Measurements from ENCODE around the gene GSN. TPM values are rescaled to one million over a fixed set of nuclear protein-coding genes. Genes with fewer than 3 reads are reported as not detected.
A peak's percentile ranks its signal among the peaks of the same experiment; 100 is the strongest.

The GSN gene
- total and polyA plus RNA-seq, 9 of the 15 experiments (the other 6 are each of a cell fraction or from before 2014, with no cell fraction given), result 0.39 to 16.6 (median 8.2) TPM

DNA sequence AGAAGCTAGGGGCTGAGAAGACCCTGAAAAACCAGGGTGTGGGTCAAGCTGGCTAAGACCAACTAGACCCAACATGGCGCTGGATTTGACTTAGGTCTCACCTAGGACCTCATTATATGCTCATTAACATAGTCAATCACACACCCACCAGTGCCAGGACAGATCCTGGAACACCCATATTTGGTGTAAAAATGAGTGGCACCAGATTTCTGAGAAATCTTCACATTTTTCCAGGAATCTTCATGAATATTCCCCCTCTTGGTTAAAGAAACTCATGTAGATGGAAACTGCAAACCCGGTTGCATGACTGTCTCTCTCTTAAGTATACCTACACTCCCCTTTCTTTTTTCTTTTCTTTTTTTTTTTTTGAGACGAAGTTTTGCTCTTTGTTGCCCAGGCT lies 48.4 kb upstream of the GSN start:
- ChIA-PET CTCF (ENCODE audit: low intra/inter-chr PET ratio) (interaction anchor here (0.7 kb wide), 1 partner anchor 53 kb away, joined by 3 read pairs; no protein-coding TSS in a partner anchor), POLR2A (no interaction called here)
- Histone ChIP-seq H4K20me1 (replicated peaks; ENCODE audit: control insufficient read depth, insufficient read depth, low read length) (no peaks in the 10 kb centered on the region), H3K4me3 (no peak overlapping the region), H2AFZ (ENCODE audit: low read depth, low read length) (peak overlapping the region; percentile 3), H3K4me2 (ENCODE audit: insufficient read depth, low read length) (no peak overlapping the region), H3K27me3 (ENCODE audit: control insufficient read depth in 2 of 2, insufficient read depth in 2 of 2, low read length in 2 of 2) (no peaks in the 10 kb centered on the region), H3K9me3 (replicated peaks; ENCODE audit: control insufficient read depth, insufficient read depth, low read depth, low read length) (no peaks in the 10 kb centered on the region), H3K79me2 (ENCODE audit: control insufficient read depth, insufficient read depth, low read length) (no peaks in the 10 kb centered on the region), H3K9me1 (ENCODE audit: control insufficient read depth, insufficient read depth, low read length) (no peaks in the 10 kb centered on the region), H3K27ac (ENCODE audit: extremely low read depth, low read depth, low read length) (no peak overlapping the region), H3K9ac (ENCODE audit: insufficient read depth in 1 of 2, low read depth in 2 of 2, low read length in 2 of 2) (no peak overlapping the region), H3K4me1 (replicated peaks in 1 of 2; ENCODE audit: control insufficient read depth in 2 of 2, insufficient read depth in 2 of 2, low read length in 2 of 2) (peaks cover 0 to 21% of the 10 kb centered on the region in 2 experiments; a peak in 3 of 5 replicates), H3K36me3 (ENCODE audit: control insufficient read depth, insufficient read depth, low read length) (no peaks in the 10 kb centered on the region)
- ATAC-seq (no peak), FAIRE-seq (no peak), DNase-seq (ENCODE audit: extremely low read depth in 1 of 4, low spot score in 3 of 4) (no peak)
- intact Hi-C loops (cut with micrococcal nuclease) (loop anchor here (10.0 kb wide), 1 partner anchor 315 kb away; no protein-coding TSS in a partner anchor), in situ Hi-C loops (cut with MboI) (loop anchor here (5.0 kb wide), 2 partner anchors 98 to 178 kb away; no protein-coding TSS in a partner anchor)
- no TSS peak for BruUV-seq (replicated peaks)
- WGBS (ENCODE audit: insufficient coverage, low coverage, missing lambda C conversion rate), result 59% methylated on average over 2 of the region's 3 CpGs
- TF ChIP-seq, protein P1, sequence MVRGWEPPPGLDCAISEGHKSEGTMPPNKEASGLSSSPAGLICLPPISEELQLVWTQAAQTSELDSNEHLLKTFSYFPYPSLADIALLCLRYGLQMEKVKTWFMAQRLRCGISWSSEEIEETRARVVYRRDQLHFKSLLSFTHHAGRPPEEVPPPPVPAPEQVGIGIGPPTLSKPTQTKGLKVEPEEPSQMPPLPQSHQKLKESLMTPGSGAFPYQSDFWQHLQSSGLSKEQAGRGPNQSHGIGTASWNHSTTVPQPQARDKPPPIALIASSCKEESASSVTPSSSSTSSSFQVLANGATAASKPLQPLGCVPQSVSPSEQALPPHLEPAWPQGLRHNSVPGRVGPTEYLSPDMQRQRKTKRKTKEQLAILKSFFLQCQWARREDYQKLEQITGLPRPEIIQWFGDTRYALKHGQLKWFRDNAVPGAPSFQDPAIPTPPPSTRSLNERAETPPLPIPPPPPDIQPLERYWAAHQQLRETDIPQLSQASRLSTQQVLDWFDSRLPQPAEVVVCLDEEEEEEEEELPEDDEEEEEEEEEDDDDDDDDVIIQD (CRISPR knock-in tag; IDR thresholded peaks at IDR 0.05), result no peak
- no peak for TF ChIP-seq ZNF583 (CRISPR knock-in tag; IDR thresholded peaks at IDR 0.05)
- no peak for TF ChIP-seq JUN (IDR thresholded peaks at IDR 0.05; ENCODE audit: borderline replicate concordance, low read depth, low read length)
- TF ChIP-seq JUN (CRISPR knock-in tag; IDR thresholded peaks at IDR 0.05; ENCODE audit: borderline replicate concordance), result no peak
- TF ChIP-seq, protein P2, sequence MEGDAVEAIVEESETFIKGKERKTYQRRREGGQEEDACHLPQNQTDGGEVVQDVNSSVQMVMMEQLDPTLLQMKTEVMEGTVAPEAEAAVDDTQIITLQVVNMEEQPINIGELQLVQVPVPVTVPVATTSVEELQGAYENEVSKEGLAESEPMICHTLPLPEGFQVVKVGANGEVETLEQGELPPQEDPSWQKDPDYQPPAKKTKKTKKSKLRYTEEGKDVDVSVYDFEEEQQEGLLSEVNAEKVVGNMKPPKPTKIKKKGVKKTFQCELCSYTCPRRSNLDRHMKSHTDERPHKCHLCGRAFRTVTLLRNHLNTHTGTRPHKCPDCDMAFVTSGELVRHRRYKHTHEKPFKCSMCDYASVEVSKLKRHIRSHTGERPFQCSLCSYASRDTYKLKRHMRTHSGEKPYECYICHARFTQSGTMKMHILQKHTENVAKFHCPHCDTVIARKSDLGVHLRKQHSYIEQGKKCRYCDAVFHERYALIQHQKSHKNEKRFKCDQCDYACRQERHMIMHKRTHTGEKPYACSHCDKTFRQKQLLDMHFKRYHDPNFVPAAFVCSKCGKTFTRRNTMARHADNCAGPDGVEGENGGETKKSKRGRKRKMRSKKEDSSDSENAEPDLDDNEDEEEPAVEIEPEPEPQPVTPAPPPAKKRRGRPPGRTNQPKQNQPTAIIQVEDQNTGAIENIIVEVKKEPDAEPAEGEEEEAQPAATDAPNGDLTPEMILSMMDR (IDR thresholded peaks at IDR 0.05 in 2 of 3, conservative IDR thresholded peaks at IDR 0.05 in 1 of 3; ENCODE audit: insufficient read depth in 2 of 3, low read depth in 1 of 3, low read length in 3 of 3), result no peak
- no peak for TF ChIP-seq HMGN3 (IDR thresholded peaks at IDR 0.05; ENCODE audit: borderline replicate concordance, extremely low read depth, insufficient read length, low read depth, low read length)
- no peak for TF ChIP-seq CHD2 (IDR thresholded peaks at IDR 0.05; ENCODE audit: low read depth, low read length)
- TF ChIP-seq KLF13 (tag; IDR thresholded peaks at IDR 0.05; ENCODE audit: borderline replicate concordance, low read depth), result no peak
- no peak for TF ChIP-seq HIVEP1 (CRISPR knock-in tag; IDR thresholded peaks at IDR 0.05)
- peak in 1 of 2 experiments; percentile 82; a peak in 2 of 4 replicates for TF ChIP-seq SRF (CRISPR knock-in tag; IDR thresholded peaks at IDR 0.05)
- TF ChIP-seq PHF21A (IDR thresholded peaks at IDR 0.05; ENCODE audit: borderline replicate concordance, low read depth), result no peak
- TF ChIP-seq, protein P3, sequence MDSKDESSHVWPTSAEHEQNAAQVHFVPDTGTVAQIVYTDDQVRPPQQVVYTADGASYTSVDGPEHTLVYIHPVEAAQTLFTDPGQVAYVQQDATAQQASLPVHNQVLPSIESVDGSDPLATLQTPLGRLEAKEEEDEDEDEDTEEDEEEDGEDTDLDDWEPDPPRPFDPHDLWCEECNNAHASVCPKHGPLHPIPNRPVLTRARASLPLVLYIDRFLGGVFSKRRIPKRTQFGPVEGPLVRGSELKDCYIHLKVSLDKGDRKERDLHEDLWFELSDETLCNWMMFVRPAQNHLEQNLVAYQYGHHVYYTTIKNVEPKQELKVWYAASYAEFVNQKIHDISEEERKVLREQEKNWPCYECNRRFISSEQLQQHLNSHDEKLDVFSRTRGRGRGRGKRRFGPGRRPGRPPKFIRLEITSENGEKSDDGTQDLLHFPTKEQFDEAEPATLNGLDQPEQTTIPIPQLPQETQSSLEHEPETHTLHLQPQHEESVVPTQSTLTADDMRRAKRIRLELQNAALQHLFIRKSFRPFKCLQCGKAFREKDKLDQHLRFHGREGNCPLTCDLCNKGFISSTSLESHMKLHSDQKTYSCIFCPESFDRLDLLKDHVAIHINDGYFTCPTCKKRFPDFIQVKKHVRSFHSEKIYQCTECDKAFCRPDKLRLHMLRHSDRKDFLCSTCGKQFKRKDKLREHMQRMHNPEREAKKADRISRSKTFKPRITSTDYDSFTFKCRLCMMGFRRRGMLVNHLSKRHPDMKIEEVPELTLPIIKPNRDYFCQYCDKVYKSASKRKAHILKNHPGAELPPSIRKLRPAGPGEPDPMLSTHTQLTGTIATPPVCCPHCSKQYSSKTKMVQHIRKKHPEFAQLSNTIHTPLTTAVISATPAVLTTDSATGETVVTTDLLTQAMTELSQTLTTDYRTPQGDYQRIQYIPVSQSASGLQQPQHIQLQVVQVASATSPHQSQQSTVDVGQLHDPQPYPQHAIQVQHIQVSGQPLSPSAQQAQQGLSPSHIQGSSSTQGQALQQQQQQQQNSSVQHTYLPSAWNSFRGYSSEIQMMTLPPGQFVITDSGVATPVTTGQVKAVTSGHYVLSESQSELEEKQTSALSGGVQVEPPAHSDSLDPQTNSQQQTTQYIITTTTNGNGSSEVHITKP (IDR thresholded peaks at IDR 0.05; ENCODE audit: partially characterized antibody), result peak; percentile 14
- TF ChIP-seq ZNF696 (CRISPR knock-in tag; conservative IDR thresholded peaks at IDR 0.05), result no peak

Data from K562 (cell line).